Measurements from ENCODE around the gene PDP2.

GRCh38 chr16:66900721-66901441, 20.6 kb downstream of the PDP2 start:
- TF ChIP-seq CTCF (IDR thresholded peaks at IDR 0.05 in 2 of 3, conservative IDR thresholded peaks at IDR 0.05 in 1 of 3; ENCODE audit: control insufficient read depth in 2 of 3, extremely low read depth in 1 of 3, insufficient read depth in 1 of 3, low read depth in 3 of 3, low read length in 3 of 3) (no peak), EP300 (IDR thresholded peaks at IDR 0.05; ENCODE audit: borderline replicate concordance in 1 of 2, control insufficient read depth in 1 of 2, low read depth in 2 of 2, low read length in 2 of 2) (no peak), EZH2 (IDR thresholded peaks at IDR 0.05; ENCODE audit: borderline replicate concordance, control insufficient read depth, low read depth, low read length) (no peak), CHD2 (IDR thresholded peaks at IDR 0.05; ENCODE audit: borderline replicate concordance, low read depth, low read length) (no peak), YY1 (IDR thresholded peaks at IDR 0.05; ENCODE audit: low read depth, low read length) (no peak), FOS (IDR thresholded peaks at IDR 0.05; ENCODE audit: borderline replicate concordance, extremely low read depth, insufficient read length) (no peak), MXI1 (IDR thresholded peaks at IDR 0.05; ENCODE audit: low read depth, low read length) (no peak)

All from GM12878 (cell line).